WTC11 (cell line): ENCODE measurements around the gene OR11A1. TPM values are rescaled to one million over a fixed set of nuclear protein-coding genes. Genes with fewer than 3 reads are reported as not detected.

Source experiments
- ATAC-seq: fragments of 200-7000 bp; cut with Tn5 transposase; 2 replicates; pipeline ENCODE4 v1.10.0; 2021; ENCODE audit warnings: mild to moderate bottlenecking, moderate library complexity
- CTCF ChIA-PET: fragments of 300-600 bp; sonication (Branson Sonifier 250); formaldehyde crosslinking; loops from one replicate; lab custom pipeline; 2021; ENCODE audit warnings: antibody characterized with exemption; lab: Charles Lee
- POLR2A ChIA-PET: fragments of 350-600 bp; sonication (Branson Sonifier 250); formaldehyde crosslinking; loops from one replicate; lab custom pipeline; 2021; ENCODE audit warnings: antibody characterized with exemption; lab: Charles Lee
- DNase-seq: peaks from one replicate; pipeline ENCODE4 v3.0.0; 2021; ENCODE audit warnings: low spot score
- H3K27ac Mint-ChIP-seq: 2 replicates; pipeline ENCODE4 v1.8.0; 2021; ENCODE audit warnings: mixed read lengths
- H3K27me3 Mint-ChIP-seq: 2 replicates; pipeline ENCODE4 v1.8.0; 2021; ENCODE audit warnings: low read depth, mild to moderate bottlenecking, moderate library complexity, mixed read lengths
- H3K36me3 Mint-ChIP-seq: 2 replicates; pipeline ENCODE4 v1.8.0; 2021; ENCODE audit warnings: mixed read lengths
- H3K4me1 Mint-ChIP-seq: 2 replicates; pipeline ENCODE4 v1.8.0; 2022; ENCODE audit warnings: mixed read lengths
- H3K4me3 Mint-ChIP-seq: 2 replicates; pipeline ENCODE4 v1.8.0; 2021; ENCODE audit warnings: mild to moderate bottlenecking, moderate library complexity, mixed read lengths
- H3K9me3 Mint-ChIP-seq: 2 replicates; pipeline ENCODE4 v1.8.0; 2021; ENCODE audit warnings: mixed read lengths
- GRHL2 ChIP-seq: fragments of 250-450 bp; sonication (Bioruptor Pico); IDR thresholded peaks from 2 replicates; pipeline ENCODE4 v1.8.0; 2022; ENCODE audit warnings: mild to moderate bottlenecking, moderate library complexity; ENCODE audit not compliant: insufficient replicate concordance, severe bottlenecking
- HMGA2 ChIP-seq: fragments of 250-450 bp; sonication (Bioruptor Pico); IDR thresholded peaks from 2 replicates; pipeline ENCODE4 v1.4.0; 2021; ENCODE audit warnings: mild to moderate bottlenecking, moderate library complexity
- KAT7 ChIP-seq: sonication (generic); formaldehyde crosslinking; IDR thresholded peaks from 2 replicates; pipeline ENCODE4 v1.8.1; 2023; ENCODE audit warnings: missing genetic modification reagents, mild to moderate bottlenecking, borderline replicate concordance
- MAX ChIP-seq: sonication (generic); formaldehyde crosslinking; IDR thresholded peaks from 2 replicates; pipeline ENCODE4 v1.8.0; 2022; ENCODE audit warnings: mild to moderate bottlenecking, missing genetic modification reagents
- PREB ChIP-seq: sonication (generic); formaldehyde crosslinking; IDR thresholded peaks from 2 replicates; pipeline ENCODE4 v1.8.1; 2022; ENCODE audit warnings: mild to moderate bottlenecking, missing genetic modification reagents, moderate library complexity, borderline replicate concordance
- PRRX2 ChIP-seq: fragments of 250-450 bp; sonication (Bioruptor Pico); IDR thresholded peaks from 2 replicates; pipeline ENCODE4 v1.8.0; 2021; ENCODE audit warnings: mild to moderate bottlenecking
- RORB ChIP-seq: fragments of 250-450 bp; sonication (Bioruptor Pico); IDR thresholded peaks from 2 replicates; pipeline ENCODE4 v1.9.0; 2021; ENCODE audit warnings: mild to moderate bottlenecking
- SMAD3 ChIP-seq: sonication (generic); formaldehyde crosslinking; IDR thresholded peaks from 2 replicates; pipeline ENCODE4 v1.8.0; 2022; ENCODE audit warnings: missing genetic modification reagents, mild to moderate bottlenecking, borderline replicate concordance
- USF1 ChIP-seq: sonication (generic); formaldehyde crosslinking; IDR thresholded peaks from 2 replicates; pipeline ENCODE4 v1.8.0; 2022; ENCODE audit warnings: mild to moderate bottlenecking, missing genetic modification reagents
- USF2 ChIP-seq: sonication (generic); formaldehyde crosslinking; IDR thresholded peaks from 2 replicates; pipeline ENCODE4 v1.8.1; 2023; ENCODE audit warnings: mild to moderate bottlenecking, missing genetic modification reagents, moderate library complexity
- ZNF138 ChIP-seq: sonication (generic); formaldehyde crosslinking; conservative IDR thresholded peaks from 2 replicates; pipeline ENCODE4 v1.8.1; 2022; ENCODE audit warnings: mild to moderate bottlenecking, moderate library complexity, missing genetic modification reagents
- total RNA-seq: library from RNA; stranded (reverse); gene quantifications from 3 replicates; pipeline ENCODE4 v1.2.3, GENCODE V29; 2021
- TF ChIP-seq, protein P1 (sequence below): fragments of 250-450 bp; sonication (Bioruptor Pico); IDR thresholded peaks from 2 replicates; pipeline ENCODE4 v1.9.0; 2021; ENCODE audit warnings: moderate library complexity, mild to moderate bottlenecking, inconsistent platforms, borderline replicate concordance
- TF ChIP-seq, protein P2 (sequence below): sonication (generic); formaldehyde crosslinking; IDR thresholded peaks from 2 replicates; pipeline ENCODE4 v1.8.0; 2023; ENCODE audit warnings: missing genetic modification reagents
- TF ChIP-seq, protein P3 (sequence below): sonication (generic); formaldehyde crosslinking; IDR thresholded peaks from 2 replicates; pipeline ENCODE4 v1.8.1; 2023; ENCODE audit warnings: mild to moderate bottlenecking, missing genetic modification reagents
- TF ChIP-seq, protein P4 (sequence below): fragments of 250-450 bp; sonication (Bioruptor Pico); IDR thresholded peaks from 2 replicates; pipeline ENCODE4 v1.9.0; 2021; ENCODE audit warnings: mild to moderate bottlenecking

The OR11A1 gene
- total RNA-seq, 1 experiment from 2014 or later = not detected

- TF ChIP-seq, protein P1, sequence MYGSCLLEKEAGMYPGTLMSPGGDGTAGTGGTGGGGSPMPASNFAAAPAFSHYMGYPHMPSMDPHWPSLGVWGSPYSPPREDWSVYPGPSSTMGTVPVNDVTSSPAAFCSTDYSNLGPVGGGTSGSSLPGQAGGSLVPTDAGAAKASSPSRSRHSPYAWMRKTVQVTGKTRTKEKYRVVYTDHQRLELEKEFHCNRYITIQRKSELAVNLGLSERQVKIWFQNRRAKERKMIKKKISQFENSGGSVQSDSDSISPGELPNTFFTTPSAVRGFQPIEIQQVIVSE = no peak
- TF ChIP-seq ZNF138 (no peak), GRHL2 (CRISPR knock-in tag) (no peak)
- ATAC-seq (peak; percentile 65; the same call in 1 of the 2 replicates), DNase-seq (no peak)
- H3K27ac Mint-ChIP-seq = no peak within 1 kb of the TSS
- no peaks in the 10 kb centered on the region; the same call in 1 of the 2 replicates for H3K36me3 Mint-ChIP-seq
- no peak within 1 kb of the TSS for H3K4me3 Mint-ChIP-seq
- peaks cover 26% of the 10 kb centered on the region for H3K9me3 Mint-ChIP-seq
- H3K27me3 Mint-ChIP-seq = no peaks in the 10 kb centered on the region; the same call in none of the 2 replicates
- POLR2A ChIA-PET = no interaction called here
- CTCF ChIA-PET = interaction anchor here (0.7 to 2.8 kb wide), 2 partner anchors 175 to 265 kb away, joined by 3 to 13 read pairs; no protein-coding TSS in a partner anchor
- no peaks in the 10 kb centered on the region; the same call in none of the 2 replicates for H3K4me1 Mint-ChIP-seq
These were observed 42.3 kb downstream of the OR11A1 start, which contains the start of gene OR12D1 for GRCh38 chr6:29414588-29414987. OR12D1 (plus strand) TSS chr6:29414928.

DNA sequence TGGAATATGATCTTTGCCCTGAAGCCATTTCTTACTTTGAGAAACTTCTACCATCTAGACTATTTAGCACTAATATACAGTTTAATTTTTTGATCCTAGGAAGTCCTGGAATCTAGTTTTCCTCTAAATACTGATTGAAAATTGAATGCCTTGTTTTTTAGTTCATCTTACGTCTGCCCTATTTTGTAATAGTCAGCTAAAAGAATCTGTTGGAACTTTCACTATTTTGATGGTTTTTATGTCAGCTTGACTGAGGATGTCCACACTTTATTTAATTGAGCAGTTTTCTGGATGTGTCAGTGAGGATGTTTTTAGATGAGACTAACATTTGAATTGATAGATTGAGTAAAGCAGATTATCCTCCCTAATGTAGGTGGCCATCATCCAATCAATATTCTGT, 53.1 kb downstream of the OR11A1 start:
- no peak for ATAC-seq
- H3K27me3 Mint-ChIP-seq = no peaks in the 10 kb centered on the region; the same call in 1 of the 2 replicates
- H3K36me3 Mint-ChIP-seq = no peaks in the 10 kb centered on the region
- no peaks in the 10 kb centered on the region for H3K4me1 Mint-ChIP-seq
- ChIA-PET CTCF (no interaction called here), POLR2A (no interaction called here)
- H3K27ac Mint-ChIP-seq = no peak overlapping the region
- H3K9me3 Mint-ChIP-seq = peaks cover 10% of the 10 kb centered on the region; the same call in 1 of the 2 replicates
- H3K4me3 Mint-ChIP-seq = no peak overlapping the region
- DNase-seq = no peak
- TF ChIP-seq KAT7 (CRISPR knock-in tag) = no peak
- no peak for TF ChIP-seq PREB
- TF ChIP-seq PRRX2 (CRISPR knock-in tag) = no peak
- TF ChIP-seq SMAD3 = no peak
- TF ChIP-seq MAX (CRISPR knock-in tag) = no peak
- TF ChIP-seq, protein P2, sequence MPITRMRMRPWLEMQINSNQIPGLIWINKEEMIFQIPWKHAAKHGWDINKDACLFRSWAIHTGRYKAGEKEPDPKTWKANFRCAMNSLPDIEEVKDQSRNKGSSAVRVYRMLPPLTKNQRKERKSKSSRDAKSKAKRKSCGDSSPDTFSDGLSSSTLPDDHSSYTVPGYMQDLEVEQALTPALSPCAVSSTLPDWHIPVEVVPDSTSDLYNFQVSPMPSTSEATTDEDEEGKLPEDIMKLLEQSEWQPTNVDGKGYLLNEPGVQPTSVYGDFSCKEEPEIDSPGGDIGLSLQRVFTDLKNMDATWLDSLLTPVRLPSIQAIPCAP (CRISPR knock-in tag) = no peak
- no peak for TF ChIP-seq USF1 (CRISPR knock-in tag)
- TF ChIP-seq, protein P3, sequence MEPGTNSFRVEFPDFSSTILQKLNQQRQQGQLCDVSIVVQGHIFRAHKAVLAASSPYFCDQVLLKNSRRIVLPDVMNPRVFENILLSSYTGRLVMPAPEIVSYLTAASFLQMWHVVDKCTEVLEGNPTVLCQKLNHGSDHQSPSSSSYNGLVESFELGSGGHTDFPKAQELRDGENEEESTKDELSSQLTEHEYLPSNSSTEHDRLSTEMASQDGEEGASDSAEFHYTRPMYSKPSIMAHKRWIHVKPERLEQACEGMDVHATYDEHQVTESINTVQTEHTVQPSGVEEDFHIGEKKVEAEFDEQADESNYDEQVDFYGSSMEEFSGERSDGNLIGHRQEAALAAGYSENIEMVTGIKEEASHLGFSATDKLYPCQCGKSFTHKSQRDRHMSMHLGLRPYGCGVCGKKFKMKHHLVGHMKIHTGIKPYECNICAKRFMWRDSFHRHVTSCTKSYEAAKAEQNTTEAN (CRISPR knock-in tag) = no peak

DNA sequence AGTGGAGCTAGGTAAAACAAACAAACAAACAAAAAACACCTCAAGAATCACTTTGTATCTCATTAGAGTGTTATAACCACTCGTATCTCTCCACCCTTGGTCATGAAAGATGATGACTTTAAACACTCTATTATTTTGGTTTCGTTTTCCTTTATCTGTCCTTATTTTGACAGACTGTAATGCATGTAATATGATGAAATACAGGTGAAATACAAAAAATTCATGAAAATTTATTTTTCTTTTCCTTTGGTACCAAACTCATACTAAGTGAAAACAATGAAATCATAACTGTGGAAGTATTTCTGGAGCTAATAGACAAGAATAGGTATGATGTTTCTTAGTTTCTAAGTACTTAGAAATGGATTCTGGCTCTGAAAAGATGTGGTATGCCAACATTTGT, 57.3 kb downstream of the OR11A1 start:
- no peaks in the 10 kb centered on the region for H3K36me3 Mint-ChIP-seq
- TF ChIP-seq HMGA2 (CRISPR knock-in tag) = no peak
- TF ChIP-seq KAT7 (CRISPR knock-in tag) = no peak
- TF ChIP-seq RORB (CRISPR knock-in tag) = no peak
- TF ChIP-seq, protein P4, sequence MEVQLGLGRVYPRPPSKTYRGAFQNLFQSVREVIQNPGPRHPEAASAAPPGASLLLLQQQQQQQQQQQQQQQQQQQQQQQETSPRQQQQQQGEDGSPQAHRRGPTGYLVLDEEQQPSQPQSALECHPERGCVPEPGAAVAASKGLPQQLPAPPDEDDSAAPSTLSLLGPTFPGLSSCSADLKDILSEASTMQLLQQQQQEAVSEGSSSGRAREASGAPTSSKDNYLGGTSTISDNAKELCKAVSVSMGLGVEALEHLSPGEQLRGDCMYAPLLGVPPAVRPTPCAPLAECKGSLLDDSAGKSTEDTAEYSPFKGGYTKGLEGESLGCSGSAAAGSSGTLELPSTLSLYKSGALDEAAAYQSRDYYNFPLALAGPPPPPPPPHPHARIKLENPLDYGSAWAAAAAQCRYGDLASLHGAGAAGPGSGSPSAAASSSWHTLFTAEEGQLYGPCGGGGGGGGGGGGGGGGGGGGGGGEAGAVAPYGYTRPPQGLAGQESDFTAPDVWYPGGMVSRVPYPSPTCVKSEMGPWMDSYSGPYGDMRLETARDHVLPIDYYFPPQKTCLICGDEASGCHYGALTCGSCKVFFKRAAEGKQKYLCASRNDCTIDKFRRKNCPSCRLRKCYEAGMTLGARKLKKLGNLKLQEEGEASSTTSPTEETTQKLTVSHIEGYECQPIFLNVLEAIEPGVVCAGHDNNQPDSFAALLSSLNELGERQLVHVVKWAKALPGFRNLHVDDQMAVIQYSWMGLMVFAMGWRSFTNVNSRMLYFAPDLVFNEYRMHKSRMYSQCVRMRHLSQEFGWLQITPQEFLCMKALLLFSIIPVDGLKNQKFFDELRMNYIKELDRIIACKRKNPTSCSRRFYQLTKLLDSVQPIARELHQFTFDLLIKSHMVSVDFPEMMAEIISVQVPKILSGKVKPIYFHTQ (CRISPR knock-in tag) = no peak
- TF ChIP-seq USF2 (CRISPR knock-in tag) = no peak
- POLR2A ChIA-PET = no interaction called here
- no peak overlapping the region for H3K4me3 Mint-ChIP-seq
- H3K27ac Mint-ChIP-seq = no peak overlapping the region
- CTCF ChIA-PET = no interaction called here
- H3K27me3 Mint-ChIP-seq = no peaks in the 10 kb centered on the region; the same call in 1 of the 2 replicates
- DNase-seq (no peak), ATAC-seq (no peak)
- peaks cover 5% of the 10 kb centered on the region; the same call in 1 of the 2 replicates for H3K9me3 Mint-ChIP-seq
- peaks cover 9% of the 10 kb centered on the region for H3K4me1 Mint-ChIP-seq
